GM18861 (cell line): Measurements from ENCODE around the gene FLAD1.

ENCODE experiments used
- ATAC-seq: cut with Tn5 transposase; IDR thresholded peaks from one replicate; pipeline ENCODE4 v1.9.1; 2021; ENCODE audit not compliant: unreplicated experiment

The FLAD1 gene

DNA sequence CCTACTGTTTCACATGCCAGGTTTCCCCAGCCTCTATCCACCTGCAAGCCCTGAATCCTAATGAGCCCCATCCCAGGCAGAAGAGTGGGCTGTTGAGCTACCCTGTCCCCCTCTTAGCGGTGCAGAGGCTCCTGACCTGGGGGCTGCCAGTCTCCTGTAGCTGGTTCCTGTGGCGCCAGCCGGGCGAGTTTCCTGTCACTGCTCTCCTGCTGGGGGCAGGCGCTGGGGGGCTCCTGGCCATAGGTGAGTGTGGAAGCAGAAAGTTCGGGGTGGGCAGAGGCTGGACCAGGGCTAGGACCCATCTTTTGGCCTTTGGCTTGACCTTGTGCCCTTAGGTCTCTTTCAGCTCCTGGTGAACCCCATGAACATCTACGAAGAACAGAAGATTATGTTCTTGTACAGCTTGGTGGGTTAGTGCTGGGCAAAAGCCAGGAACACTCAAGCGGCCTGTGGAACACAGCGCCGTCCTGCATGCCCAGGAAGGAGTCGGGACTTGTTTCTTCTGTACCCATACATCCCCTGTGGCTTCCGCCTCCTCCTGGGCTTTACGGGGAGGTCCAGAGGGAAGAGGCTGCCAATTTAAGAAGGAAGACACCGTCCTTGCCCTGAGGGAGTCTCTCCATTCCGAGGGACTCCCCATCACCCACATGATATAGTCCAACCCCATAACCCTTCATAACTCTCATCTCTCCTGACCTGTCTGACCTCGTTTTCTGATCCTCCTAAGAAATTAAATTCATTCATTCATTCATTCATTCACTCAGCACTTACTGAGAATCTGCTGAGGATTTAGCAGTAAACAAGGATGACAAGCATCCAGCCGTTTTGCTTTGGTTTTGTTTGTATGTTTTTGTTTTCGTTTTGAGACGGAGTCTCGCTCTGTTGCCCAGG lies 51.4 kb downstream of the FLAD1 start:
- no peak for ATAC-seq

DNA sequence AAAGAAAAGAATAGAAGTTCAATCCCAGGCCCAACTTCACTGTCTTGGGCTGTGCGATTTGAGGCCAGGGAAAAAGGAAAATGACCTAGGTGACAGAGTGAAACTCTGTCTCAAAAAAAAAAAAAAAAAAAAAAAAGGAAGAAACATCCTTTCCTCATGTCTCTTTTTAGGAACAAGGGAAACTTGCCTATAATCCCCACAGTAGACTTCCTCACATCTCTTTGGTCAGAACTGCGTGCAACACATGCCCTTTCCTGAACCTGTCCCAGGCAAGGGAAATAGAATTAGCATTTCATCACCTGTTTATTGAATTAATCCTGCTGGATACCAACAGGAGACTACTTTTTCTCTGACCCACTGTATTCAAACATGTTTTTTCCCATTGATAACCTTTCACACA lies 52.8 kb downstream of the FLAD1 start:
- no peak for ATAC-seq

DNA sequence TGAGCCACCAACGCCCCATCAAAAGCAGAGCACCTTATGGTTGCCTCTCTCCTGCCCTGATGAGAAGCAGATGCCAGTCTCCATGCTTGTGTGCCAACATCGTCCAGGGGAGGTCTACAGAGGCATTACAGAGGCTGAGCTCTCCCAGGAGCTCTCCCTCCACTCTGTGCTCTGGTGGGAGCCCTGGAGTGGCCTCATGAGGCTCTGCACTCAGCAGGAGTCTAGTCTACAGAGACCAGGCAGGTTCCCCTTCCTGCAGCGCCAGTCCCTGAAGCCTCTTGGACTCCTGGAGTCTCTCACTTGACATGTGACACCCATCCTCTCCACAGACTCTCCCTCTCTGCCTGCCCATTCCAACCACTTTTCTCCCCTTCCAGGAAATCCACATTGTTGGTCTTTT lies 53.9 kb downstream of the FLAD1 start:
- no peak for ATAC-seq

DNA sequence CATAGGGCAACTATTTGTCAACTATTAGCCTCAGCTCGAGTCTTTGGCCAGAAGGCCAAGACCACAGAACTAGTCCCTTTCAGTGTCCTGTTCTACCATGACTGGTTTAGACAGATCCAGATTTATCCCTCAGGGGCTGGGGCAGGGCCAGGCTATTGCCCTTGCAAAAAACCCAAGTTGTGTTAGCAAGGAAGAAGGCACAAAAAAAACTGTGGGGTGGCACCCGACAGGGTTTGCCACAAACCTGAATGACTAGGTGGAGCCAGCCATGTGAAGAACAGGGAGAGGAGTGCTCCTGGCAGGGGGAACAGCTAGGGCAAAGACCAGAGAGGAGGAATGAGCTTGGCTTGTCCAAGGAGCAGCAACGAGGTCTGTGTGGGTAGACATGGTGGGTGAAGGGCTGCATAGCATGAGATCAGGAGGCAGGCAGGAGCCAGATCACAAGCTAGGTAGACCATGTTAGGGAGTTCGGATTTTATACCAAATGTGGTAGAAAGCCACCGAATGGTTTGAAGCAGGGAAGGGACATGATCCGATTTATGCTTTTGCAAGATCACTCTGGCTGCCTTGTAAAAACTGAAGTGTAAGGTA lies 54.8 kb downstream of the FLAD1 start:
- no peak for ATAC-seq

DNA sequence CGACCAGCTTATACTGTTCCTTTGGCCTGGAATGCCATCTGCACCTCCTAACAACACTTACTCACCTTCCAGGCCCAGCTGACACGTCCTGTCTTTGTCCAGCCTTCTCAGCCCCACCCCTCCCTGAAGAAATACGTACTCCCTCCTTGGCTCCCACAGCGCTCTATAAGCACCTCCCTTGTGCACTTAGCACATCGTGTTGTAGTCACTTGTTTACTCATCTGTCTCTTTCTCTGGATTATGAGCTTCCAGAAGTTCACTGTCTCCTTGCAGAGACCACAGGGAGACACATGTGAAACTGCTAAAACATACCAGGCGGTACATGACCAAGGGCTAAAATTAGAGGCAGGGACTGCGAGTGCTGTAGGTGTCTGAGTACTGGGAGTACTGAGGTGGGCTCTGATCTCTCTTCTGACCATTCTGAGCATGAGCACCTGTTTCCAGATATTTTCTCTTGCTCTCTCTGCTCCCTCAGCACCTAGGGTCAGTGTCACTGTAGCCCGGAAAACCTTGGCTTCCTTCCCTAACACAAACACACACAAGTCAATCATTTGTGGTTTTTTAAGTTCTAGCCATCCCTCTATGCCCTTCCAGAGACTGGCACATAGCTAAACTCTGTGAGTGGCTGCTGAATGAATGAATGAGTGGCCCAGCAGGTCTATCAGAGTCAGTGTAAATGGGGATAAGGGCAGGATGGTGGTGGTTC lies 55.6 kb downstream of the FLAD1 start:
- ATAC-seq, result no peak

DNA sequence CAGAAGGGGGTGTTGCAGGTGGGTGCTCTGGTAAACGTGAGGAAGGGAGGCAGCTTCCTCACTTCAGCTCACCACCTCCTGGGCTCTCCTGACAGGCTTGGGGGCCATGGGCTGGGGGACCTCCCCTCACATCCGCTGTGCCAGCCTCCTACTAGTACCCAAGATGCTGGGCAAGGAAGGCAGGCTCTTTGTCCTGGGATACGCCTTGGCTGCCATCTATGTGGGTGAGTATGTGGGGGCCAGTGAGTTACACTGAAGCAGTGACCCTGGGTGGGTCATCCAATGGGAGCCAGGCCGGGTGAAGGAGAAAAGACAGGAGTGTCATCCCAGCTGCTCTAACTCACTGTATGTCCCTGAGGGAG lies 56.1 kb downstream of the FLAD1 start:
- no peak for ATAC-seq

DNA sequence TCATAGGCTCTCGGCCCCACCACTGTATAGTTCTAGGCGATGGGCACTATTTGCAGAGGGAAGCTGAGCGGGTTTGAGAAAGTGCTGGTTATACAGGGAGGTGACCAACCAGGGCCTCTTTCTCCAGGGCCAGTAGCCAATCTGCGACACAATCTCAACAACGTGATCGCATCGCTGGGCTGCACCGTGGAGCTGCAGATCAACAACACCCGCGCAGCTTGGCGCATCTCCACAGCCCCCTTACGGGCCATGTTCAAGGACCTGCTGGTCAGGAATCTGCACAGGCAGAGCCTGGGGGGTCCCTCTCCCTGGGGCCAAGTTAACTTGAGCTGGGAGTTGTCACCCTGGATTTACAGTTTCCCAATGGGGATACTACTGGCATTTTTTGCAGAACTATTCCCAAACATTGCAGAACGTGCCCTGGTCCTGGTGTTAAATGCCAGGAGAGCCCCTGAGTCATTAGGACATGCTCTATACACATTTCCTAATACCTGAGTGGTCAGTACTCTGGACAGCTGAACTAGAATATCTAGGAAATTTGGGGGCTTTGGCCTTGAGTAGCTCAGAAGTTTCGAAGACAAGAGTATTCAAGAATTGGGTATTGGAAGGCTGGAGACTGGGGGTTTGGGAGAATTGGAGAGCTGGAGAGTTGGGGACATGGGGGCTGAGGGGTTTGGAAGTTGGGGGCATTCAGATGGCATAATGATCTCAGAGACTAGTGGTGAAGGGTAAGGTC lies 57.4 kb downstream of the FLAD1 start:
- no peak for ATAC-seq
